GM11168 (cell line): ENCODE measurements around the gene RAPGEF2.
"Not testable (repeated sequence)": the region's sequence is repeated elsewhere in the genome, so short reads cannot be mapped to it uniquely, and the experiment has no call there.

Experiments
- in situ Hi-C: fragments of 300-500 bp; cut with MboI; formaldehyde crosslinking; loops from one replicate; pipeline ENCODE4 v1.12.0; 2022; ENCODE audit warnings: low sequenced_read_pairs; ENCODE audit not compliant: unreplicated experiment

The RAPGEF2 gene

GRCh38 chr4:159096434-159096833 is 6.4 kb upstream of the RAPGEF2 start:
- in situ Hi-C loops: no loop called here

DNA sequence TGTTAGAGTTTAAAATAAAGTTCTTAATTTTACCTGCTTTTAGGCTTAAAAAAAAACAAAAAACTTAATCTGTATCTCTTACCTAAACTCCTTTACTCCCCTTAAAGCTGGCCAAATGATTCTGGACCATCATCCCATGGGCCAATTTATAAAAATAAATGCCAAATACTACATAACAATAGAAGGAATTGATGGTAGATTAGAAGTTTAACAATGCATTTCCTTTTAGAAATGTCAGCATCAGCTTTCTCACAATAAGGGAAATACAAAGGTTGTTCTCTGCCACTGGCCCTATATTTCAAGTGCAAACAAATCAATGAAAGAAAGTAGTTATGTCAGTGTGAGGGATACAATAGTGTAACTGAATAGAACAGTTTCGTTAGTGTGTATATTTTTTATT is 5.7 kb upstream of the RAPGEF2 start:
- in situ Hi-C loops: no loop called here

DNA sequence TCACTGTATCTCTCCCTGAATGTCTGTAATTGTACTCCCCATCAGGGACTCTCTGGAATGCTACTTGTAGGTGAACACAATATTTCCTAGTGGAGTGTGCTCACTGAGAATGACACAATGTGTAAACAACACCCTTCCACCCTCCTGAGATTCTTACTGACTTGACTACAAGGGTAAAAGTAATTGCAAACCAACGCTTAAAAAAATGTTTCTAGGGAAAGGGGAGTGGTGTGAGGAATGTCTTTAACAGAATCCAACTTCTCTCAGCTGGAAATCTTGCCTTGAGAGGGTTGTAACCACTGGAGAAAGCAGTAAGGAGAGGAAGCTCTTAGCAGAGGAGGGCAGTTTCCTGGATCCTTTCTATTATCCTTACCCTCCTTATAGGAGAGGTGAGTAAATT is 5.1 kb upstream of the RAPGEF2 start:
- in situ Hi-C loops: no loop called here

DNA sequence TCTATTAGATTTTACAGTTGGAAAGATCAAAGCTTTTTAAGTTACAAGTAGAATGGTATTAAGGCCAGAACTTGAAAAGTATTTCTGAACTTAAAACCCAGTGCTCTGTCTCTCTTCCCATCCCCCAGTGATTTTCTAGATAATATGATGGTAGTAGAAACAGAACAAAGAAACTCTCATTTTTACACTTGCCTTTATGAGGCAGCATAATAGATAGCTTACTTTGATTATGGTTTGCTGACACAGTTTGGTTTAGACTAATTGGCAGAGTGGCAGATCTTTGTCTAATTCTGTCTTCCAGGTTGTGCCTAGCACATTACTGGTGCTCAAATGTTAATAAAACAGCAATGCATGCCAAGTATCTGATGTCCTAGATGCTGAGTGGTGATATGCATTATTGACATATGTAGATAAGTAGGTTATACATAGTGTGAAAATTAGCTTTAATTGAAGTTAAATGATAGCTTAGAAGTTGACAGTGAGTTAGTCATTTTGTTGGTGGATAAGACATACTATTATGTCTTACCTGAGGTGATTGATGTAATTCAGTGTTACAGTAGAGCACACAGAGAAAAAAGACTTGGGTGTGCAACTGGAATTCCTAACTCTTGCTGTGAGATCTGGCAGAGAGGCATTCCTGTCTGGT is 4.3 kb upstream of the RAPGEF2 start:
- in situ Hi-C loops: no loop called here

DNA sequence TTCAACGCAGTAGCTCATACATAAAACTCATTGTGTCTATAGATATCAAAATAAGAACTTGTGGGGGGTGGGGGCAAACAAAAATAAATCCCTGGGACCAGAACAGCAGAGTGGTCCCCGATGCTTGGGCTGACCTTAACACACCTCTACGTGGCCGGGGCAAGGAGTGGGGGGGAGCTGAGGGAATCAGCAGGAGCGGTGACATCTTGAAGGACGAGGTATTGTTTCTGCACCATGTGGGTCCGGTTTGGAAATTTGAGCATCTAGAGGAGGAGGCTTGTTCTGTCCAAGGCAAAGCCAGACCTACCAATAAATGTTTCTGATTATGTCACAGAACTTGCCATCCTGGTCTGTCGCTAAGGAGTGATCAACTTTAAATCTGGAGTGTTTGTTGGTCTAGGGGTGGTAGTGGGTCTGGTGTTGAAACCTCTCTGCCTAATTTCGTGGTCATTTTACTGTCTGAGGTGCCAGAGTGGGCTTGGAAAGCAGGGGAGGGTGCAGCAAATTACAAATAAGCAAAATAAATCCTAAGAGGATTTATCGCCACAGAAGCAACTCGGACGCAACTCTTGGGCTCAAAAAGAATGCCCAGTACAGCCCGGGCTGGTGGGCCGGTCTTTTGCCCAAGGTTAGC is 774 bp upstream of the RAPGEF2 start:
- in situ Hi-C loops: no loop called here

DNA sequence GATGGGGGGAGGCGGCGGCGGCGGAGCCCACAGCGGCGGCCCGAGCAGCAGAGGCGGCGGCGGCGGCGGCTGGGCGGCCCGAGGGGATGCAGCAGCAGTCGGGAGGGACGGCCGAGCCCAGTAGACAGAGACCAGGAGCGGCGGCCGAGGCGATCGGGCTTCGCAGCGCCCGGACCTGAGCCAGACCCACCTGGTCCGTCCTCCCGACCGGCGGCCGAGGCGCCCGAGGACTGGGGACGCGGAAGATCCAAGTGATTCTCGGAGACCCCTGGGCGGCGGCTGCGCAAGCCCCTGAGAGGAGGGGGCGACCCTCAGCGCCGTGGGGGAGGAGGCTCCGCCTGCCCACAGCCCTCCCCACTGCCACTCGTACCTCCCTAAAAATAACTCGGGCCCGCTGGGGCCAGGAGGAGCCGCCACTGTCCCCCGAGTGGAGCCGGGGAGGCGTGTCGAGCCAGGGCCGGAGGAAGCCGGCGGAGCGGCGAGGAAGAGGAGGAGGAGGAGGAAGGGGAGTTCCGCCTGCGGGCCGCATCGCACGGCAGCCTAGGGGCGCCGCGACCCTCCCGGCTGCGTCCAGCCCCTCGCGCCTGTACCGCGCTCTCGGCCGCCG is 608 bp downstream of the RAPGEF2 start:
- in situ Hi-C loops: no loop called here

- in situ Hi-C loops: no loop called here
These were observed 2.0 kb downstream of the RAPGEF2 start for GRCh38 chr4:159104694-159105414.

DNA sequence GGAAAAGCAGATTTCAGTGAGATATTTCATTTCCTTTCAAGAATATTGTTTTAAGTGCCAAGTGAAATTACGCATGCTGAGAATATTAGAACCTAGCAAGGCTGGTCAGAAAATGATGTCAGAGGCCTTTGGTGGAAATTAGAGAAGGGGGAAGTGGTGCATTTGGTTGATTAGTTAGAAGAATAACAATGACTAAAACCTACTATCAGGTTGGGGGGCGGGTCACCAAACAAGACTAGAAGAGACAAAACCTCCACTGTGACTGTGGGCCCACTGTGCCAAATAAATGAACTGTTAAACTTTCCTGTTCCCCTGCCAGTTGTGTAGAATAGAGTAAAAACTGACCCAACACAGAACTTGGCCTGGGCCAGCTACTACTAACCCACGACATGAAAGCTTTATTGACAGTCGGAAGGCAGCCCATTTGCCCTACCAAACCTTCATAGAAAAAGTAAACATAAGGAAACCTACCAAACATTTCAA is 2.9 kb downstream of the RAPGEF2 start:
- in situ Hi-C loops: no loop called here

GRCh38 chr4:159106636-159107035 is 3.8 kb downstream of the RAPGEF2 start:
- in situ Hi-C loops: no loop called here

DNA sequence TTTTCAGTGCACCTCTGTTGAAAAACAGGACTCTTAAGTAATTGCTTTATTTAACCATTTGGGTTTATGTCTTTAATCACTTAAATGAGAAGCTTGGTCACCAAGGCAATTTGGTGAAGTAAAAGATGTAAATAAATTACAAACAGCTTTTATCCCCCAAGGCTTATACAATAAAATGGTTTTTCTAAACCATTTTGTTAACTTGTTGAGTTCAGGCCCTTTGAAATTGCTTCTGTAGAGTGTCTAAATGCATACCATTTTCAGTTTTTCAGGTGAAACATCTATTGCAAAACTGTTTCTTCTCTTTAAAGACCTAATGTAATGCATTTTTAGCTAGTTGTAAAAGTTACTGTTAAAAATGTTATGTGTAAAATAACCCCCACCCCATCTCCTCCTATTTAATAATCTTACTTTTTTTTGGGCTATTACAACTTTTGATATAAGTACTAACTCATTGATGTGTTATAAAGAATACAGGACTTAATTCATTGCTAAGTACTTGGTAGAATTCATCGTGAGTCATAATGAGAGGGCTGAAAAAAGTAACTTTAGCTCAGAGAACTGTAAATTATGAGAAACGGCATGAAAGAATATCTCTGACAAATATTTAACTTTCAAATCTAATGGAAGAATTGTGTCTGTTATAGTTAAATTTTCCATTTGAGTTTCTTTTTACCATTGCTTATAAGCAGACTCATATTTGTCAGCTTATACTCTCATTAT is 4.5 kb downstream of the RAPGEF2 start:
- in situ Hi-C loops: no loop called here

DNA sequence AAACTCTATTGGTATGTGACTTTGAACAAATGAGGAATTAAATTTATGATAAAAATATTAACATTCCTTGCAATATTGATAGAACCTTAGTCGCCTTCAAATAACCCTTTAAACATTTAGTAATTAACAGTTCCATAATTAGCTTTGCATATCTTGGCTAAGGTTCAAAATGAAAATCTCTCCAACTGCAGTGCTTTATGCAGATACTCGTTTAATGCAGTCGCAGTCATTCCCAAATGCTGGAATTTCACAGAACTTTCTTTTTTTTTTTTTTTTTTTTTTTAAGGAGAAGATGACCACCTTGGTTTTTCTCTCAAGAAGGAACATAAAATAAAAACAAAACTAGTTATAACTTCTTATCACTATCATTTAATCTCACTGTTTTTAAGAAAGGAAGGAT is 5.2 kb downstream of the RAPGEF2 start:
- in situ Hi-C loops: no loop called here

GRCh38 chr4:159110961-159111360 is 8.1 kb downstream of the RAPGEF2 start:
- in situ Hi-C loops: no loop called here

DNA sequence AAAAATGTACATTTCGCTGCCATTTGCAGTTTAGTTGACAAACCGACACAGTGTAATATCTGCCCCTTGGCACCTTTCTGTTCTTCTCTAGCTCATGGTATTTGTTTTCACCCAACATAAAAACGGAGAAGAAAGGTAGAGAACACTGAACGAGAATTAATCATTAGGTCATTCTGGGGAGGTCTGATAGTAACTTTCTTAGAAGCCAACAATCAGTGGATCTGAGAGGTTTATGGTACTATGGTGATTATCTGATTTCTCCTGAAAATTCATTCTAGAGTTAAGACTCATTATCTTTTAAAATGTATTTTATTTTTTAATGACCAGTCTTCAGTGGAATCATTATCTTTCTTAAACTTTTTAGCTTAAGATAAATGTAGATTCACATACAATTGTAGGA is 8.5 kb downstream of the RAPGEF2 start:
- in situ Hi-C loops: no loop called here

- in situ Hi-C loops: not testable (repeated sequence)
These were observed 10.5 kb downstream of the RAPGEF2 start for GRCh38 chr4:159113366-159113765.

- in situ Hi-C loops: not testable (repeated sequence)
These were observed 13.2 kb downstream of the RAPGEF2 start for GRCh38 chr4:159116098-159116497.

DNA sequence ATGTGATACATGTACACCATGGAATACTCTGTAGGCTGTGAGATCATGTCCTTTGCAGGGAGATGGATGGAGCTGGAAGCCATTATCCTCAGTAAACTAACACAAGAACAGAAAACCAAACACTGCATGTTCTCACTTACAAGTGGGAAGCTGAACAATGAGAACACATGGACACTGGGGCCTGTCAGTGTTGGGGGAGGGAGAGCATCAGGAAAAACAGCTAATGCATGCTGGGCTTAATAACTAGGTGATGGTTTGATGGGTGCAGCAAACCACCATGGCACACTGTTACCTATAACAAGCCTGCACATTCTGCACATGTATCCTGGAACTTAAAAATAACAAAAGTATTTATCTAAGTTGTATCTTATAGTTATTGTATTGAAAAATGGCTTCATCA is 13.8 kb downstream of the RAPGEF2 start:
- in situ Hi-C loops: not testable (repeated sequence)

- in situ Hi-C loops: no loop called here
These were observed 14.7 kb downstream of the RAPGEF2 start for GRCh38 chr4:159117564-159117963.

- in situ Hi-C loops: no loop called here
These were observed 15.1 kb downstream of the RAPGEF2 start for GRCh38 chr4:159117968-159118367.

GRCh38 chr4:159121371-159121770 is 18.5 kb downstream of the RAPGEF2 start:
- in situ Hi-C loops: no loop called here

- in situ Hi-C loops: no loop called here
These were observed 23.8 kb downstream of the RAPGEF2 start for GRCh38 chr4:159126716-159127115.
